Epithelial cell of proximal tubule (primary cell): Measurements from ENCODE around the gene PKNOX2. TPM values are rescaled to one million over a fixed set of nuclear protein-coding genes. Genes with fewer than 3 reads are reported as not detected.

ENCODE experiments used
- DNase-seq: peaks from one replicate; pipeline ENCODE4 v3.0.0-alpha.2; 2011; ENCODE audit warnings: low read depth
- H3K4me3 ChIP-seq: 2 replicates; pipeline ENCODE4 v1.5.1; 2011; ENCODE audit warnings: low read depth, mild to moderate bottlenecking, low read length
- total RNA-seq: library from RNA; depleted of rRNA; stranded (reverse); fragments of >200 nt; gene quantifications from 2 replicates; pipeline ENCODE4 v1.2.3, GENCODE V29; 2015
- TF ChIP-seq, protein P1 (sequence below): conservative IDR thresholded peaks from 2 replicates; pipeline ENCODE4 v1.5.1; 2012; ENCODE audit warnings: low read depth, mild to moderate bottlenecking, low read length

PKNOX2 gene
- total RNA-seq, 1 donor from 2014 or later, result not detected

DNA sequence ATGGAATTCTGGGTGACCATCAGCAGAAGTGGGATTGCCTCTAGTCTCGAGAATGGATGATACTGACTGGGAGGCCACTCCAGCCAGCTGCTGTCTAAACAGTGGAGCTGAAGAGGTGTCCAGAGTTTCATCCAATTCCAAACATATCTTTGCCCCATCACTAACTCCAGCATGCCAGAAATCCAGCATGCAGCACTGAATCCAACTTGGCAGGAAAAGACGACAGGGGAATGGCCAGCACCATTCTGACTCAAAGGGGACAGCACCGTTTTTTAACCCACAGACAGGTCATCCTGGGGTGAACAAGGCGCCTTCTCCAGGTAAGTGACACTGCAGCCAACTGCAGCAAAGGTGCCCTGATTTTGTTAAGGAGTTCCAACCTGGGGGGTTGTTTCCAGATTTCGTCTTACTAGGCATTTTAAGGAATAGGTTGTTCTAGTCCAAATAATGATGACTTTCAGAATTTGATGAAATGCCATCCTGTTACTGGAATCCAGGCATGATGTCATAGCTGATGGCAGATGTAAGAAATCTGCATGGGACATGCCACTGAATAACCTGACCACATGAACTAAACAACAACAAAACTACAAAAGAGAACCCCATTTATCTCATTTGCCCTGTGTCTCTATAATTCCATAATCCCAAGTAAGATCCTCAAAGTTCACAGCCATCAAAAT, 299.2 kb downstream of the PKNOX2 start:
- DNase-seq, result no peak
- TF ChIP-seq, protein P1, sequence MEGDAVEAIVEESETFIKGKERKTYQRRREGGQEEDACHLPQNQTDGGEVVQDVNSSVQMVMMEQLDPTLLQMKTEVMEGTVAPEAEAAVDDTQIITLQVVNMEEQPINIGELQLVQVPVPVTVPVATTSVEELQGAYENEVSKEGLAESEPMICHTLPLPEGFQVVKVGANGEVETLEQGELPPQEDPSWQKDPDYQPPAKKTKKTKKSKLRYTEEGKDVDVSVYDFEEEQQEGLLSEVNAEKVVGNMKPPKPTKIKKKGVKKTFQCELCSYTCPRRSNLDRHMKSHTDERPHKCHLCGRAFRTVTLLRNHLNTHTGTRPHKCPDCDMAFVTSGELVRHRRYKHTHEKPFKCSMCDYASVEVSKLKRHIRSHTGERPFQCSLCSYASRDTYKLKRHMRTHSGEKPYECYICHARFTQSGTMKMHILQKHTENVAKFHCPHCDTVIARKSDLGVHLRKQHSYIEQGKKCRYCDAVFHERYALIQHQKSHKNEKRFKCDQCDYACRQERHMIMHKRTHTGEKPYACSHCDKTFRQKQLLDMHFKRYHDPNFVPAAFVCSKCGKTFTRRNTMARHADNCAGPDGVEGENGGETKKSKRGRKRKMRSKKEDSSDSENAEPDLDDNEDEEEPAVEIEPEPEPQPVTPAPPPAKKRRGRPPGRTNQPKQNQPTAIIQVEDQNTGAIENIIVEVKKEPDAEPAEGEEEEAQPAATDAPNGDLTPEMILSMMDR, result no peak
- no peak overlapping the region for H3K4me3 ChIP-seq

DNA sequence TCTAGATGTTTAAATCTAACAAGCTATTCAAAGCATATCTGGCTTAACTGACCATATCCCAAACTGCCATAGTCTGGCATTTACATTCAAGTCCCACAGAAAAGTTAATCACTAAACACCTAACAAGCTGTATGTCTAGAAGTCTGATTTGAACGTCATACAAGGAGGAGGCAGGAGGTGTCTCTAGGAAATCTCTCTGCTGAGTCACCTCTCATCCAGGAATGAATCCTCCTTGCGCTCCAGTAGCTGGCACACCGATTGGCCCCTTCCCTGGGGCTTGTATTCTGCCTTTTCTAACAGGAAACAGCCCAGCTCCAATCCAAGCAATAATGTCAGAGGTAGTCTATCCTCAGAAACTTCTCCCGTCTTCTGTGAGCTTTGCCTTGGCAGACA, 299.7 kb downstream of the PKNOX2 start:
- no peak for DNase-seq
- TF ChIP-seq, protein P1, result no peak
- H3K4me3 ChIP-seq, result no peak overlapping the region

GRCh38 chr11:125464666-125465065, 300.1 kb downstream of the PKNOX2 start:
- no peak overlapping the region for H3K4me3 ChIP-seq
- TF ChIP-seq, protein P1, result no peak
- DNase-seq, result no peak

- no peak overlapping the region for H3K4me3 ChIP-seq
- TF ChIP-seq, protein P1, result no peak
- DNase-seq, result no peak
Measured at GRCh38 chr11:125465255-125465654, 300.7 kb downstream of the PKNOX2 start.

- TF ChIP-seq, protein P1, result no peak
Measured at GRCh38 chr11:125465701-125466100, 301.1 kb downstream of the PKNOX2 start.

GRCh38 chr11:125468025-125468424, 303.5 kb downstream of the PKNOX2 start:
- TF ChIP-seq, protein P1, result no peak
- no peak overlapping the region for H3K4me3 ChIP-seq
- DNase-seq, result no peak

More at GRCh38 chr11:125465701-125466100, 301.1 kb downstream of the PKNOX2 start:
- DNase-seq, result no peak
- no peak overlapping the region for H3K4me3 ChIP-seq

- no peak for DNase-seq
- H3K4me3 ChIP-seq, result no peak overlapping the region
- TF ChIP-seq, protein P1, result no peak
Measured at GRCh38 chr11:125468852-125469251, 304.3 kb downstream of the PKNOX2 start.
